CD1c-positive myeloid dendritic cell (primary cell): ENCODE results near the gene CD248.
"Not testable (repeated sequence)": the region's sequence is repeated elsewhere in the genome, so short reads cannot be mapped to it uniquely, and the experiment has no call there.

Experiments used
- DNase-seq: peaks from one replicate; pipeline ENCODE4 v3.0.0-alpha.2; 2016; ENCODE audit errors: extremely low spot score

CD248 gene

GRCh38 chr11:66276619-66277018 is 40.2 kb downstream of the CD248 start:
- not testable (repeated sequence) for DNase-seq

- DNase-seq = no peak
Measured at GRCh38 chr11:66275984-66276612, 40.7 kb downstream of the CD248 start.

- no peak for DNase-seq
Measured at GRCh38 chr11:66275396-66275795, 41.4 kb downstream of the CD248 start.

GRCh38 chr11:66274219-66274618 is 42.6 kb downstream of the CD248 start:
- DNase-seq = no peak

GRCh38 chr11:66272596-66272995 is 44.2 kb downstream of the CD248 start:
- DNase-seq = no peak

GRCh38 chr11:66271816-66272215 is 45.0 kb downstream of the CD248 start:
- no peak for DNase-seq

GRCh38 chr11:66268952-66269905 is 47.6 kb downstream of the CD248 start:
- DNase-seq = peak; percentile 62

- peak; percentile 100 for DNase-seq
Measured at GRCh38 chr11:66268244-66268951, 48.4 kb downstream of the CD248 start, which contains the start of gene RAB1B. Gene RAB1B (plus strand): TSS chr11:66268639. CDS start chr11:66268680, 41 bp downstream.

DNA sequence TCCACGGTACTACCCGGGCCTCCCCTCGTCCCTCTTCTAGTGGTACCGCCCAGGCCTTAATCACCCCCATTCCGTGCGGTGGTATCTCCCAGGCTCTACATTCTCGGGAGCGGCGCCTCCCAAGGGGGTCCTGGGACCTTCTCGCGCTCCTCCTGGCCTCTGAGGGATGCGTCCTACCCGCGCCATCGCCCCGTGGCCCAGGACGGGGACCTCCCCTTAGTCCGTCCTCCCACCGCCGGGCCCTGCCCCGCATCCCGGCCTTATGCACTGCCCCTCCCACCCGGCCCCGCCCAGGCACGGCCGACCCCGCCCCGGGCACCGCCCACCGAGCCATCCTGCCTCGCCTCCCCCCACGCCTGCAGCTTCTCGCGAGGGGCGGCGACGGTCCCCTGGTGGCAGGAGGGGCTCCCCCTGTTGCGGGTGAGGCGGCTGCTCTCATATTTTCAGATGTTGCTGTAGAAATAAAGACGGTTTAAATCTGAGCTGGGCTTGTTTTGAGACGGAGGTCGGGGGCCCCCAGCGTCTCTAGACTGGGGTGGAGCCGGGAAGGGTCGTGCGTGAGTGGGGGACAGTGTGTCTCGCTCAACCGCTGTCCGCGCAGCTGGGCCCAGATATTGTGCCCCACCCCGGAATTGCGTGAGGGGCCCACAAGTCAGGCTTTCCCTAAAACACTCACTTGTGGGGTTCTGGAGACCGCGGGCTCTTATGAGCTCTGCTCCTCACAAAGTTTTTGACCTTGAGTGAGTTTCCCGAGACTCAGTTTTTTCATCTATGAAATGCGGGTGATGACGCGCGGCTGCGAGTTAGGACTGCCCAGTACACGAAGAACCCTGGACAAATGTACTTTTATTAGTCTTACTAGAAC is 49.2 kb downstream of the CD248 start:
- peak; percentile 87 for DNase-seq

DNA sequence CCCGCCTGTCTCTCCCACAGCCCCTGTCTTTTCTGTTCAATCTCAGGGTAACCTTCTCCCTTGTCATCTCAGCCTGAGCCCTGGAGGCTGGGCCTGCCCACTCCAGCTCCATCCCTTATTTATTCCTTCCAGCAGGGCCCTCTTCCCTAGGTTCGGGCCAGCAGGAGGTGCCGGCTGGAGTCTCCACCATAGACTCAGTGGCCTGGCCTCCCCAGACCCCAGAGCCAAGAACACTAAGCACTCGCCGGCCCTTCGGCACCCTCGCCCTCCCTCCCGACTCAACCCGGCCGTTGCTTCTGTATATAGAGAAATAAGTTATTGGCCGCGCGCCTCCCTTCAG is 49.8 kb downstream of the CD248 start:
- no peak for DNase-seq

DNA sequence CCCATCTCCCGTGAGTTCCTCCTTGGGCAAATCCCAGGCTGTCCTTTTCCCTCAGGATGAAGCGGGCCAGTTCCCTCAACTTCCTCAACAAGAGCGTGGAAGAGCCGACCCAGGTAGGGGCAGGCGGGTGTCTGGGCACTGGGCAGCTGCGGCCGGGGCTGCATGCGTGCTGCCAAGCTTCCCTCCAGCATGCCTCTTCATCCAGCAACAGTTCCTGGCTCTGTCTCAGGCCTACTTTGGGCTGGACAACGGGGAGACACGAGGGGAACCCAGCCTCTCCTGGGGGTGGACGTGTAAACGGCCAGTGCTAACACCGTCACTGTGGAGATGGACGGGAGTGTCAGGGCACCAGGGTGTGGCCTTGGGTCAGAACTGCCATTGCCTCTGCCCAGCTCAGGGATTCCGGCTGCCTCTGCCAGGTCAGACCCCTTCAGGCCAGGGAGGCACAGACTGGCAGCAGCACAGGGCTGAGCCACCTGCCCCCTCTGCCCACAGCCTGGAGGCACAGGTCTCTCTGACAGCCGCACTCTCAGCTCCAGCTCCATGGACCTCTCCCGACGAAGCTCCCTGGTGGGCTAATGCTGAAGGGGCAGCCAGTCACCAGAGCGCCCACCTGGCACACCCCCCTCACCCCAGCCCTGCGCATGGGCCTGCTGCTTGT is 50.3 kb downstream of the CD248 start:
- no peak for DNase-seq

DNA sequence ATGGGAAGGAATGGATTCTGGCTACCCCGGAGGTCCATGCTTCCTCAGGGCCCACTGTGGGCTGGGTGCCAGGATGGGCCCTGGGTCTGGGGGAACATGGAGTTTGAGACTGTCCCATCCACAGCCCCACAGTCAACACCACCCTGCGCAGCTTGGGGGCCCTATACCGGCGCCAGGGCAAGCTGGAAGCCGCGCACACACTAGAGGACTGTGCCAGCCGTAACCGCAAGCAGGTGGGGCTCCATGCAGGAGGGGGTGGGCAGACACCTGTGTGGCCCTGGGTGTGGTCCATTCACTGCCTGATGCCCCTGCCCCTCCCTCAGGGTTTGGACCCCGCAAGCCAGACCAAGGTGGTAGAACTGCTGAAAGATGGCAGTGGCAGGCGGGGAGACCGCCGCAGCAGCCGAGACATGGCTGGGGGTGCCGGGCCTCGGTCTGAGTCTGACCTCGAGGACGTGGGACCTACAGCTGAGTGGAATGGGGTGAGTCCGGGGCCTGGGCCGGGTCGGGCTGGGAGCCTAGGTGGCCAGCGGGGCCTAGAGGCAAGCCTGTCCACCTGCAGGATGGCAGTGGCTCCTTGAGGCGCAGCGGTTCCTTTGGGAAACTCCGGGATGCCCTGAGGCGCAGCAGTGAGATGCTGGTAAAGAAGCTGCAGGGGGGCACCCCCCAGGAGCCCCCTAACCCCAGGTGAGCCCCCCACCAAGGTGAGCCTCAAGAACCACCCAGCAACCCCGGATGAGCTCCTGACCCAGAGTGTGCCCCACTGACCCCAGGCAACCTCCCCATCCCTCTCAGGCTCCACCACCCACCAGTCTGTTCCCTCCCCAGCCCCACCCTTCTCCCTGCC is 51.1 kb downstream of the CD248 start:
- no peak for DNase-seq

DNA sequence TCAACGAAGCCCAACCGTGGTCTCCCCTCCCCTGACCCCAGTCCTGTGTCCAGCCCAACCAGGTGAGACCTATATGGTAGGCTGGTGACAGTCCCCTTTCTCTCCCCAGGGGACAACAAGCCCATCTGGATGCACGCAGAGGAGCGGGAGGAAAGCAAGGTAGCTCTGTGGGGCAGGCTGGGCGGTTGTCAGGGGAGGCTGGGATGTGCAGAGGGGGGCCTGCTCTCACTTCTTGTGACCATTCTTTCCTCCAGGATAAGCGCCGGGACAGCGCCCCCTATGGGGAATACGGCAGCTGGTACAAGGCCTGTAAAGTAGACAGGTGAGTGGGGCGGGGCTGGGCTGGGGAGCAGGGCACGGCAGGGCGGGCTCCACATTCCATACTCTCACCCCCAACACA is 51.9 kb downstream of the CD248 start:
- DNase-seq = peak; percentile 14
